ACC112 (cell line): ENCODE data around the gene GPR150.
"Not testable (repeated sequence)": the region's sequence is repeated elsewhere in the genome, so short reads cannot be mapped to it uniquely, and the experiment has no call there.

Experiments used
- H2AFZ ChIP-seq: fragments of 200-600 bp; sonication (generic); one replicate; pipeline ENCODE4 v1.6.0; 2017; ENCODE audit warnings: antibody characterized with exemption, low read length; ENCODE audit not compliant: unreplicated experiment
- H3K27ac ChIP-seq: fragments of 200-600 bp; sonication (generic); 2 replicates; pipeline ENCODE4 v1.5.1; 2014; ENCODE audit warnings: low read depth, mild to moderate bottlenecking, antibody characterized with exemption, low read length, moderate library complexity
- H3K27me3 ChIP-seq: fragments of 200-600 bp; sonication (generic); 2 replicates; pipeline ENCODE4 v1.6.1; 2014; ENCODE audit warnings: mild to moderate bottlenecking, antibody characterized with exemption, low read length, moderate library complexity, mixed read lengths; ENCODE audit not compliant: insufficient read depth
- H3K36me3 ChIP-seq: fragments of 200-600 bp; sonication (generic); 2 replicates; pipeline ENCODE4 v1.6.1; 2016; ENCODE audit warnings: mild to moderate bottlenecking, antibody characterized with exemption, low read length, moderate library complexity, mixed read lengths; ENCODE audit not compliant: insufficient read depth
- H3K4me1 ChIP-seq: fragments of 200-600 bp; sonication (generic); one replicate; pipeline ENCODE4 v1.6.1; 2016; ENCODE audit warnings: low read length, mixed read lengths; ENCODE audit not compliant: insufficient read depth, unreplicated experiment, control insufficient read depth
- H3K4me3 ChIP-seq: fragments of 200-600 bp; sonication (generic); 2 replicates; pipeline ENCODE4 v1.5.1; 2014; ENCODE audit warnings: mild to moderate bottlenecking, low read depth, low read length
- H3K79me2 ChIP-seq: fragments of 200-600 bp; sonication (generic); one replicate; pipeline ENCODE4 v1.6.0; 2016; ENCODE audit warnings: low read length; ENCODE audit not compliant: control insufficient read depth, unreplicated experiment, insufficient read depth

The GPR150 gene

DNA sequence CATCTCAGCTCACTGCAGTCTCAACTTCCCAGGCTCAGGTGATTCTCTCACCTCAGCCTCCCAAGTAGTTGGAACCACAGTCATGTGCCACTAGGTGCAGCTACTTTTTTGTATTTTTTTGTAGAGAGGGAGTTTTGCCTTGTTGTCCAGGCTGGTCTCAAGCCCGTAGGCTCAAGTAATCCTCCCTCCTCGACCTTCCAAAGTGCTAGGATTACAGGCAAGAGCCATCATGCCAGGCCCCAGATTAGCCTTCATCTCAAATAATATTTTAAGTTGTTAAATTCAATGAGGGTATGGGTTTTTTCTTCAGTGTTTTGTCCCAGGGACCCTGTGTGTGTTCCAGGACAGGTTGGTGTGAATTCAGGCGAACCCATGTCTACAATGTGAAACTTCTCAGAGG lies 14.2 kb downstream of the GPR150 start:
- no peak overlapping the region for H2AFZ ChIP-seq
- H3K4me1 ChIP-seq: peaks cover 19% of the 10 kb centered on the region
- H3K79me2 ChIP-seq: no peaks in the 10 kb centered on the region
- H3K27me3 ChIP-seq: no peaks in the 10 kb centered on the region
- no peak overlapping the region for H3K27ac ChIP-seq
- no peaks in the 10 kb centered on the region for H3K36me3 ChIP-seq
- H3K4me3 ChIP-seq: no peak overlapping the region

DNA sequence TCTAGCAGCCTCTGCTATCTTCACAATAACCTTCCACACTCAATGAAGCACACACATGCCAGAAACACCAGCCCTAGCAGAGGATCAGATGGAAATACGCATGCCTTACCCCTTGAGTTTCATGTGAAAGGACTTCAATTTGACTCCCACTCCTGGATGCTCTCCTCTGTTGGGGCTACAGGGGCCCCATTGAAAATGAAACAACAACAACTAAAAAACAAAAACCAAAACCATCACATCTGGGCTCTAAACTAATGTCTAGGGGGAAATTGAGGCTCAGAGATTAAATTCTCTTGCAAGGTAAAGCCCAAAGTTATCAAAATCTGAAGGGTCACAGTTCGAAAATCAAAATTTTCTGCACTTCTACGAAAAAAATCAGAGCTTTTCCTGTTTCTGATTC lies 18.7 kb downstream of the GPR150 start:
- Histone ChIP-seq H3K27ac (no peak overlapping the region), H3K27me3 (no peaks in the 10 kb centered on the region), H3K79me2 (no peaks in the 10 kb centered on the region), H3K4me3 (no peak overlapping the region), H3K36me3 (no peaks in the 10 kb centered on the region), H2AFZ (peak overlapping the region; percentile 12), H3K4me1 (no peaks in the 10 kb centered on the region)

DNA sequence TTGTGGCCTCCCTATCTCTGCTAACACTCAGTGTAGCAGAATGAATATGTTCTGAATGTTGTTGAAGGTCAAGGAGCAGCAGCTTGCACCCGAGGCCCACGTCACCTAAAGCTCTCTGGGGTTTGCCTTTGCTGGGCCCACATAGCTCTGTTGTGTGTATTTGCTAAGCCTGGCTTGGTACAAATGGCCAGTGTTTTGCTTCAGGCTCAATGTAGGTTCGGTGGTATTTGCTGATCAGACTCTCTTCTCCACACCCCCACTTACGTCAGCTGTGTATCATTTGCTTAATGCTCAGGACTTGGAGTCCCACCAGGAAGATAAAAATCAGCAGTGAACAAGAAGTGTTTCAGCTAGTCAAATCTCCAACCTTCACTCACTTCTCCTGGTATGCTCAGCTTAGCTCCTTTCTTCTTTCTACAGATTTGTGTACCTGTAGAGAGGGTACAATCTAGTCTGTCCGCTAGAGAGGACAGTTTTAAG lies 21.9 kb downstream of the GPR150 start:
- H2AFZ ChIP-seq: no peak overlapping the region
- no peaks in the 10 kb centered on the region for H3K79me2 ChIP-seq
- no peaks in the 10 kb centered on the region for H3K36me3 ChIP-seq

DNA sequence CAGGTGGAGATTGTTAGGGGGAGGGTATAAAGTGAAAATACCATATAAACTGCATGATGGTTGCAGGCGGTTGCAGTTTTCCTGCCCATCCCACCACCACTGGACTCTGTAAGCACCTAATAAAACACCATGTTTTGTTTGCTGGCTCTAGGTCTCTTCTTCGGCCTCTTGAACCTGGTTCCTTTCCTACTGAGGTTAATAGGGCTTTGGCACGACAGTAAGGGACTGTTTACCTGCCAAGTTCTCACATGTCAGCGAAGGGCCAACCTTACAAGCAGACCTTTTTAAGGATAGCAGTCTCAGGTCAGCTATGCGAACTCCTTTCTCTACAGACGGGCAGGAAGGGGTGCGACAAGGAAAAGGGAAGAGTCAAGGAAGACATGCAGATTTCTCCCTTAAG lies 23.3 kb downstream of the GPR150 start:
- Histone ChIP-seq H3K79me2 (no peaks in the 10 kb centered on the region), H3K27me3 (no peaks in the 10 kb centered on the region), H3K4me1 (peaks cover 10% of the 10 kb centered on the region), H2AFZ (no peak overlapping the region), H3K27ac (no peak overlapping the region), H3K4me3 (no peak overlapping the region), H3K36me3 (no peaks in the 10 kb centered on the region)

More for the DNA sequence above, 21.9 kb downstream of the GPR150 start:
- Histone ChIP-seq H3K27ac (no peak overlapping the region), H3K4me1 (peaks cover 4% of the 10 kb centered on the region), H3K4me3 (no peak overlapping the region), H3K27me3 (no peaks in the 10 kb centered on the region)

DNA sequence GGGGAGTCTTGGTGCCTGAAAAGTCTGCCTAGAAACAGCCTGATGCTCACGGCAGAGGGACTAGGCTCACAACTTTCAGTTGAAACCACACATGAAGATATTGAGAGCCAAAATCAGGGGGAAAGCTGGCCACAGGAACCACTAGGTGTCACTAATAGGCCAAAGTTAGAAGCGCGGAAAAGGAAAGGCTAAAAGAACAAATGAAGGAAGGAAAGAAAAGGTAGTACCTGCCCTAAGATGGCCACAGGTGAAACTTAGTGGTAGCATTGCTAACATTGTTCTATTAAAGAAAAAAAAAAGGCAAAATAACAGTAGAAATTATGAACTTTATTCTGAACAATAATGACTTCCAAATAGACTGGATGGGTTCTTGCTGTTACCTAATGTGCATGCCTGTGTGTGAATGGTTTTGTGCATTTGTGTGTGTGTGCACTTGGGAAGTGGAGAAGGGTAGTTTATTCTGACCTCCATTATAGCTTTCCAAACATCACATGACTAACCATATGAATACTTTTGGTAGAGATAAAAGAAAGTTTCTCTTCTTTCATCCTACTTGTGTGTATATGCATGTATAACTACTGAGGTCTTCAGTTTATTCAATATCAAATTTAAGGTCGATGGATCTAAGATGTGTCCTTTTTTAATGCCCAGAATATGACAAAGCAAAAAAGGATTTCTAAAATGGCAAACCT lies 24.6 kb downstream of the GPR150 start:
- Histone ChIP-seq H3K27me3 (no peaks in the 10 kb centered on the region), H2AFZ (peak overlapping the region; percentile 89), H3K4me3 (no peak overlapping the region), H3K36me3 (no peaks in the 10 kb centered on the region), H3K4me1 (peaks cover 10% of the 10 kb centered on the region), H3K27ac (peak overlapping the region; percentile 23), H3K79me2 (no peaks in the 10 kb centered on the region)

DNA sequence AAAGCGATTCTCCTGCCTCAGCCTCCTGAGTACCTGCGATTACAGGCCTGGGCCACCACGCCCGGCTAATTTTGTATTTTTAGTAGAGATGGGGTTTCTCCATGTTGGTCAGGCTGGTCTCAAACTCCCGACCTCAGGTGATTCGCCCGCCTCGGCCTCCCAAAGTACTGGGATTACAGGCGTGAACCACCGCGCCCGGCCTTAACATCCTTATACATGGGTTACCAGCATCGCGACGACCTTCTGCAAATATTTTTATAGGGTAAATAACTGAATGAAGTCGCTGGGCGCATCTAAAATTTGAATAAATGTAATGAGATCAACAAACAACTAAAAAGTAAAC lies 26.3 kb downstream of the GPR150 start:
- peaks cover 10% of the 10 kb centered on the region for H3K4me1 ChIP-seq
- H3K79me2 ChIP-seq, H3K36me3 ChIP-seq, H3K27me3 ChIP-seq, H3K27ac ChIP-seq: not testable (repeated sequence)
- H2AFZ ChIP-seq: peak overlapping the region; percentile 19
- peak overlapping the region; percentile 10; the same call in 1 of the 2 replicates for H3K4me3 ChIP-seq

DNA sequence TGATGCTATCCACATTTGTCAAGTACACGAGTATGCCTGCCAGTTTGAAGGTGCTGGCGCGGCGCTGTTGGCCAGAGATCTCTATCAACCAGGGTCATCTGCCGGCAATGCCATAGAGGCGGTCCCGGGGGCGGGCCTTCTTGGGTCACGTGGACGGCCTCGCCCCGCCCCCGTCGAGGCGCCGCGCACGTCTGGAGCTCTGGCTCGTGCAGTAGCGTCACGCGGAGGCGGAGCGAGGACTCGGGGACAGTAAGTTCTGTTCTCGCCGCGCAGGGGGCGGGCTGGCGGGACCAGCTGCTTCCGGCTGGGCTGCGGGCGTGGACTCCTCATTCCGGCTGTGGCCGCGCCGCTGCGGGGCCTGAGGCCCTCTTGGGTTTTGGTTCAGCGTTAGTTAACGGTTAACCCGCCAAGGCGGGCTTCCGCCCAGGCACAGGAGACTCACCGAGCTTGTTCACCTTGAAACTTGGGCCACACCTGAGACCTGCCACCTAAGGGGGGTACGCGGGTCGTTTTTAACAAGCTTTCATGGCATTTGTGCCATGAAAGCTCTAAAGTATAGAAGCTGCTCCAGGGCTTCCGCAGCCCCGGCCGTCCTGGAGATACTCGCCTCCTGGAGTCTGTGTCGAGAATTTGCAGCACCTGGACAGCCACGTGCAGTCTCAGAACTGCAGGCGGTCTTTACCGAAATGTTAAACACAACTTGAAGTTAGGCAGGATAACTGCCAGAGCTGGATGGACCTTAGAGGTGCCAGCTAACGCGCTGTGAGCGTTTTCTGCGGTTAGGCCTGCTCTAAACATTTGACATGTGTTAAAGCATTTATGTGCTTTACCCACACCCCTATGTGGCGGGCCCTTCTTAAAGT lies 26.9 kb downstream of the GPR150 start, which contains the start of gene RFESD:
TSS of gene RFESD (plus strand) at position 209 of the 863 bp plus-strand sequence. CDS start 5,495 bp downstream, outside the sequence.
- Histone ChIP-seq H3K27me3 (no peaks in the 10 kb centered on the region), H3K27ac (peak within 1 kb of the TSS; percentile 83), H3K4me1 (peaks cover 10% of the 10 kb centered on the region), H2AFZ (peak within 1 kb of the TSS; percentile 76), H3K79me2 (no peaks in the 10 kb centered on the region), H3K36me3 (no peaks in the 10 kb centered on the region), H3K4me3 (peak within 1 kb of the TSS; percentile 83)

DNA sequence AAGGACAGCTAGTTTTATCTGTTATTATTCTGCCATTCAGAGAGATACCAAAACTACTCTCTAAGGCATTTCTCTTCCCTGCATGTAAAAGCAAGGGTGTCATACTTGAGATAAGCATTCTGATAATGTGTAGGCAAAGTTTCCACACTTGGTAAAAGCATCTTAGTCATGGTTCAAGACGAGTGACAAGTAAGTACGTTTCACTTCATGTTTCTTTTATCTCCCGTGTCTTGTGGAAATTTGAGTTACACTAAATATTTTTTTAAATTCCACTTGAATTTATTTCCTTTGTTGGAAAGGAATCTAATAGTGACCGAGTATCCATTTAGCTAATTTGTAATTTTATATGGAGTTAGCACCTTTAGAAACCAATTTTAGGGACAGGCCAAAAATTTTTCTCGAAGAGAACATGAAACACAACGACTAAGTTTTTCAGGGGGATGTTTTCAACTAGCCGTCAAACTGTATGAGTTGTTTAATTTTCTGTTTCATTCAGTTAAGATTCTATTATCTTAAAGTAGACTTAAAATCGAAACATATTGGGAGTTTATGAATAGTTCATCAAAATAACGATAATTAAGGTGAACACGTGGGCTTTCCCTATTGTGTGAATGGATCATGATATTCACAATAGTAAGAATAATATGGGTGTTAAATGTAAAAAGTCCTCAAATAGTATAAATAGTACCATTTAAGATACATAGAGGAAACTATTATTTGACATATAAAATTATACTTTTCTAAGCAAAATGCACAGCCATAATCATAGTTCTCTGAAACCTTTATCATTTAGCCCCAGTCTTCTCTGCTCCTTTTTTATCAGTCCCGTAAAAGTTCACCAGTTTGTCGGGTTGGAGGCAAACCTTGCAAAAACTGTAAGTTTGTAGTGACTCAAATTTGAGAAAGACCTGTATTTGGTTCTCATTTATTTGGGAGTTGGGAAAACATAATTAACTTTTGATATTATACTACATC lies 28.3 kb downstream of the GPR150 start:
- Histone ChIP-seq H3K79me2 (no peaks in the 10 kb centered on the region), H3K27me3 (no peaks in the 10 kb centered on the region), H2AFZ (no peak overlapping the region), H3K27ac (peak overlapping the region; percentile 17; the same call in 1 of the 2 replicates), H3K4me1 (peaks cover 10% of the 10 kb centered on the region), H3K36me3 (no peaks in the 10 kb centered on the region), H3K4me3 (peak overlapping the region; percentile 83)

DNA sequence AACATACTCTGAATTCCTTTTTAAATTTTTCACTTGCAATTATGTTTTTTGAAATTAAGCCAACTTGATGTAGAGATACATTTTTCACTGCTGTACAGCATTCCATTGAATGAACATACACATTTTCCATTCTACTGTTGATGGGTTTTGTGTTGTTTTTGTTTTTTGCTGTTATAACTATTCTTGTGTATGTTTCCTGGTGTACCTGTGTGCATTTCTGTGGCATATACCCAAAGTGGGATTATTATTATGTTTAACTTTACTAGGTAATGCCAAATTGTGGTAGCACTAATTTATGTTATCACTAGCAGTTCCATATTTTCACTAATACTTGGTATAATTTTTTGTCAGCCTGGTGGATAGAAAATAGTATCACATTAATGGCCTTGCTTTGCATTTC lies 29.4 kb downstream of the GPR150 start:
- Histone ChIP-seq H3K36me3 (no peaks in the 10 kb centered on the region), H3K27me3 (no peaks in the 10 kb centered on the region), H2AFZ (no peak overlapping the region), H3K79me2 (no peaks in the 10 kb centered on the region), H3K4me3 (no peak overlapping the region), H3K27ac (no peak overlapping the region), H3K4me1 (peaks cover 6% of the 10 kb centered on the region)
